Measurements from ENCODE around the gene CTDP1. TPM values are rescaled to one million over a fixed set of nuclear protein-coding genes. Genes with fewer than 3 reads are reported as not detected.
"Not testable (repeated sequence)": the region's sequence is repeated elsewhere in the genome, so short reads cannot be mapped to it uniquely, and the experiment has no call there.

CTDP1 gene
- polyA plus RNA-seq, 4 donors = 12.4 to 20.1 (median 16.1) TPM

- Histone ChIP-seq H3K9me3 (ENCODE audit: control insufficient read depth in 2 of 2, insufficient read depth in 1 of 2, low read depth in 1 of 2, low read length in 1 of 2) (peaks cover 0 to 30% of the 10 kb centered on the region in 2 donors), H3K4me1 (ENCODE audit: control insufficient read depth in 3 of 3, insufficient read depth in 2 of 3, low read depth in 1 of 3, low read length in 2 of 3) (no peaks in the 10 kb centered on the region), H3K4me3 (ENCODE audit: low read depth in 1 of 3, low read length in 3 of 3) (no peak overlapping the region), H3K27me3 (ENCODE audit: control insufficient read depth in 3 of 3, insufficient read depth in 3 of 3, low read length in 3 of 3) (no peaks in the 10 kb centered on the region), H3K36me3 (ENCODE audit: control insufficient read depth in 3 of 3, insufficient read depth in 2 of 3, low read depth in 1 of 3, low read length in 3 of 3) (peaks cover 17 to 58% (median 27%) of the 10 kb centered on the region in 3 donors), H3K27ac (ENCODE audit: low read depth in 1 of 3, low read length in 2 of 3) (no peak overlapping the region)
- FAIRE-seq = no peak
- DNase-seq = no peak
- 94 to 98% (median 96%) methylated on average over 15 of the region's 15 CpGs for WGBS, 3 donors
Observed at GRCh38 chr18:79725486-79725885, 45.9 kb downstream of the CTDP1 start.

- FAIRE-seq = no peak
- no peaks in the 10 kb centered on the region for H3K4me1 ChIP-seq (ENCODE audit: control insufficient read depth in 3 of 3, insufficient read depth in 2 of 3, low read depth in 1 of 3, low read length in 2 of 3)
- H3K27ac ChIP-seq (ENCODE audit: low read depth in 1 of 3, low read length in 2 of 3) = no peak overlapping the region
- no peaks in the 10 kb centered on the region for H3K27me3 ChIP-seq (ENCODE audit: control insufficient read depth in 3 of 3, insufficient read depth in 3 of 3, low read length in 3 of 3)
- 93 to 97% (median 95%) methylated on average over 15 to 20 of the region's 20 CpGs for WGBS, 3 donors
- no peak overlapping the region for H3K4me3 ChIP-seq (ENCODE audit: low read depth in 1 of 3, low read length in 3 of 3)
- H3K9me3 ChIP-seq (ENCODE audit: control insufficient read depth in 2 of 2, insufficient read depth in 1 of 2, low read depth in 1 of 2, low read length in 1 of 2) = peaks cover 7 to 41% of the 10 kb centered on the region in 2 donors
- H3K36me3 ChIP-seq (ENCODE audit: control insufficient read depth in 3 of 3, insufficient read depth in 2 of 3, low read depth in 1 of 3, low read length in 3 of 3) = peaks cover 24 to 63% (median 37%) of the 10 kb centered on the region in 3 donors
- no peak for DNase-seq
Observed at GRCh38 chr18:79726721-79727120, 47.1 kb downstream of the CTDP1 start.

GRCh38 chr18:79727211-79727610 lies 47.6 kb downstream of the CTDP1 start:
- Histone ChIP-seq H3K4me3 (ENCODE audit: low read depth in 1 of 3, low read length in 3 of 3) (no peak overlapping the region), H3K4me1 (ENCODE audit: control insufficient read depth in 3 of 3, insufficient read depth in 2 of 3, low read depth in 1 of 3, low read length in 2 of 3) (no peaks in the 10 kb centered on the region), H3K27me3 (ENCODE audit: control insufficient read depth in 3 of 3, insufficient read depth in 3 of 3, low read length in 3 of 3) (no peaks in the 10 kb centered on the region), H3K36me3 (ENCODE audit: control insufficient read depth in 3 of 3, insufficient read depth in 2 of 3, low read depth in 1 of 3, low read length in 3 of 3) (peaks cover 25 to 63% (median 40%) of the 10 kb centered on the region in 3 donors), H3K27ac (ENCODE audit: low read depth in 1 of 3, low read length in 2 of 3) (no peak overlapping the region), H3K9me3 (ENCODE audit: control insufficient read depth in 2 of 2, insufficient read depth in 1 of 2, low read depth in 1 of 2, low read length in 1 of 2) (peaks cover 7 to 45% of the 10 kb centered on the region in 2 donors)
- FAIRE-seq = no peak
- DNase-seq = no peak
- 96 to 97% (median 96%) methylated on average over 33 of the region's 33 CpGs for WGBS, 3 donors

GRCh38 chr18:79728931-79729586 lies 49.5 kb downstream of the CTDP1 start:
- Histone ChIP-seq H3K36me3 (ENCODE audit: control insufficient read depth in 3 of 3, insufficient read depth in 2 of 3, low read depth in 1 of 3, low read length in 3 of 3) (peaks cover 25 to 63% (median 40%) of the 10 kb centered on the region in 3 donors), H3K4me3 (ENCODE audit: low read depth in 1 of 3, low read length in 3 of 3) (no peak overlapping the region), H3K9me3 (ENCODE audit: control insufficient read depth in 2 of 2, insufficient read depth in 1 of 2, low read depth in 1 of 2, low read length in 1 of 2) (peaks cover 9 to 50% of the 10 kb centered on the region in 2 donors), H3K27ac (ENCODE audit: low read depth in 1 of 3, low read length in 2 of 3) (no peak overlapping the region), H3K27me3 (ENCODE audit: control insufficient read depth in 3 of 3, insufficient read depth in 3 of 3, low read length in 3 of 3) (no peaks in the 10 kb centered on the region), H3K4me1 (ENCODE audit: control insufficient read depth in 3 of 3, insufficient read depth in 2 of 3, low read depth in 1 of 3, low read length in 2 of 3) (no peaks in the 10 kb centered on the region)
- FAIRE-seq (no peak), DNase-seq (no peak)
- 96 to 99% (median 97%) methylated on average over 35 of the region's 35 CpGs for WGBS, 3 donors

- no peak overlapping the region for H3K27ac ChIP-seq (ENCODE audit: low read depth in 1 of 3, low read length in 2 of 3)
- H3K4me1 ChIP-seq (ENCODE audit: control insufficient read depth in 3 of 3, insufficient read depth in 2 of 3, low read depth in 1 of 3, low read length in 2 of 3) = no peaks in the 10 kb centered on the region
- no peak overlapping the region for H3K4me3 ChIP-seq (ENCODE audit: low read depth in 1 of 3, low read length in 3 of 3)
- peaks cover 9 to 52% of the 10 kb centered on the region in 2 donors for H3K9me3 ChIP-seq (ENCODE audit: control insufficient read depth in 2 of 2, insufficient read depth in 1 of 2, low read depth in 1 of 2, low read length in 1 of 2)
- H3K27me3 ChIP-seq (ENCODE audit: control insufficient read depth in 3 of 3, insufficient read depth in 3 of 3, low read length in 3 of 3) = no peaks in the 10 kb centered on the region
- DNase-seq (no peak), FAIRE-seq (no peak)
- peaks cover 25 to 67% (median 44%) of the 10 kb centered on the region in 3 donors for H3K36me3 ChIP-seq (ENCODE audit: control insufficient read depth in 3 of 3, insufficient read depth in 2 of 3, low read depth in 1 of 3, low read length in 3 of 3)
- 98 to 99% (median 98%) methylated on average over 12 of the region's 12 CpGs for WGBS, 3 donors
Observed at GRCh38 chr18:79729611-79730010, 50.0 kb downstream of the CTDP1 start.

GRCh38 chr18:79730804-79731203 lies 51.2 kb downstream of the CTDP1 start:
- 95 to 97% (median 97%) methylated on average over 11 of the region's 11 CpGs for WGBS, 3 donors
- no peaks in the 10 kb centered on the region for H3K27me3 ChIP-seq (ENCODE audit: control insufficient read depth in 3 of 3, insufficient read depth in 3 of 3, low read length in 3 of 3)
- FAIRE-seq (no peak), DNase-seq (no peak)
- H3K4me3 ChIP-seq (ENCODE audit: low read depth in 1 of 3, low read length in 3 of 3) = no peak overlapping the region
- H3K4me1 ChIP-seq (ENCODE audit: control insufficient read depth in 3 of 3, insufficient read depth in 2 of 3, low read depth in 1 of 3, low read length in 2 of 3) = no peaks in the 10 kb centered on the region
- peaks cover 24 to 70% (median 50%) of the 10 kb centered on the region in 3 donors for H3K36me3 ChIP-seq (ENCODE audit: control insufficient read depth in 3 of 3, insufficient read depth in 2 of 3, low read depth in 1 of 3, low read length in 3 of 3)
- no peak overlapping the region for H3K27ac ChIP-seq (ENCODE audit: low read depth in 1 of 3, low read length in 2 of 3)
- H3K9me3 ChIP-seq (ENCODE audit: control insufficient read depth in 2 of 2, insufficient read depth in 1 of 2, low read depth in 1 of 2, low read length in 1 of 2) = peaks cover 9 to 50% of the 10 kb centered on the region in 2 donors

- not testable (repeated sequence) for FAIRE-seq; H3K27ac ChIP-seq (ENCODE audit: low read depth in 1 of 3, low read length in 2 of 3); H3K4me3 ChIP-seq (ENCODE audit: low read depth in 1 of 3, low read length in 3 of 3); H3K4me1 ChIP-seq (ENCODE audit: control insufficient read depth in 3 of 3, insufficient read depth in 2 of 3, low read depth in 1 of 3, low read length in 2 of 3); H3K27me3 ChIP-seq (ENCODE audit: control insufficient read depth in 3 of 3, insufficient read depth in 3 of 3, low read length in 3 of 3); DNase-seq
- peaks cover 9 to 46% of the 10 kb centered on the region in 2 donors for H3K9me3 ChIP-seq (ENCODE audit: control insufficient read depth in 2 of 2, insufficient read depth in 1 of 2, low read depth in 1 of 2, low read length in 1 of 2)
- 97 to 99% (median 98%) methylated on average over 12 to 16 of the region's 17 CpGs for WGBS, 3 donors
- H3K36me3 ChIP-seq (ENCODE audit: control insufficient read depth in 3 of 3, insufficient read depth in 2 of 3, low read depth in 1 of 3, low read length in 3 of 3) = peaks cover 28 to 80% (median 52%) of the 10 kb centered on the region in 3 donors
Observed at GRCh38 chr18:79731881-79732720, 52.5 kb downstream of the CTDP1 start.

- Histone ChIP-seq H3K36me3 (ENCODE audit: control insufficient read depth in 3 of 3, insufficient read depth in 2 of 3, low read depth in 1 of 3, low read length in 3 of 3) (peaks cover 32 to 80% (median 50%) of the 10 kb centered on the region in 3 donors), H3K9me3 (ENCODE audit: control insufficient read depth in 2 of 2, insufficient read depth in 1 of 2, low read depth in 1 of 2, low read length in 1 of 2) (peaks cover 9 to 43% of the 10 kb centered on the region in 2 donors), H3K27me3 (ENCODE audit: control insufficient read depth in 3 of 3, insufficient read depth in 3 of 3, low read length in 3 of 3) (no peaks in the 10 kb centered on the region), H3K27ac (ENCODE audit: low read depth in 1 of 3, low read length in 2 of 3) (no peak overlapping the region), H3K4me3 (ENCODE audit: low read depth in 1 of 3, low read length in 3 of 3) (no peak overlapping the region), H3K4me1 (ENCODE audit: control insufficient read depth in 3 of 3, insufficient read depth in 2 of 3, low read depth in 1 of 3, low read length in 2 of 3) (no peaks in the 10 kb centered on the region)
- 97 to 100% (median 98%) methylated on average over 9 of the region's 9 CpGs for WGBS, 3 donors
- DNase-seq = no peak
- no peak for FAIRE-seq
Observed at GRCh38 chr18:79732721-79733025, 53.1 kb downstream of the CTDP1 start.
